HG02870 (cell line): Measurements from ENCODE around the gene TIA1.

Source experiments
- ATAC-seq: cut with Tn5 transposase; IDR thresholded peaks from one replicate; pipeline ENCODE4 v1.9.1; 2021; ENCODE audit warnings: mild to moderate bottlenecking, moderate library complexity; ENCODE audit not compliant: unreplicated experiment

Gene TIA1

GRCh38 chr2:70161069-70161534 is 87.3 kb downstream of the TIA1 start:
- peak; percentile 66 for ATAC-seq

GRCh38 chr2:70160545-70160944 is 87.9 kb downstream of the TIA1 start:
- ATAC-seq, result no peak
